ENCODE measurements around the gene SLC6A7. TPM values are rescaled to one million over a fixed set of nuclear protein-coding genes. Genes with fewer than 3 reads are reported as not detected.

The SLC6A7 gene
- total RNA-seq, 1 donor = not detected

DNA sequence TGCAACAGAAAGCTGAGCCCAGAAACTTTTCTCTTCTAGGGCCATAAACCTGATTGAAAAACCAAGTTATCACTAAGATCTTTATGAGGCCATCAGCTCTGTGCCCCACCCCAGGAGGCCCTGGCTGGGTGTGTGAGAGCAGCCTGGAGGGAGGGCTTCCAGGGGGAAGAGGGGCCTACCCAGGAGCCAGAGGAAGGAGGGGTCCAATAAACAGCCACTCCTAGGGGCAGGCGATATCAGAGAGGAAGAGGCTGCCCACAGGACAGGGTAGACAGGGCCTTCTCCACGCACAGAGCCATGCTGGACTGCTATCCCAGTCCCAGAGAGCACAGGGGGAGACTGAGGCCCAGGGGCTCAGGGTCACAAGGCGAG, 27.7 kb upstream of the SLC6A7 start:
- TF ChIP-seq, protein P1, sequence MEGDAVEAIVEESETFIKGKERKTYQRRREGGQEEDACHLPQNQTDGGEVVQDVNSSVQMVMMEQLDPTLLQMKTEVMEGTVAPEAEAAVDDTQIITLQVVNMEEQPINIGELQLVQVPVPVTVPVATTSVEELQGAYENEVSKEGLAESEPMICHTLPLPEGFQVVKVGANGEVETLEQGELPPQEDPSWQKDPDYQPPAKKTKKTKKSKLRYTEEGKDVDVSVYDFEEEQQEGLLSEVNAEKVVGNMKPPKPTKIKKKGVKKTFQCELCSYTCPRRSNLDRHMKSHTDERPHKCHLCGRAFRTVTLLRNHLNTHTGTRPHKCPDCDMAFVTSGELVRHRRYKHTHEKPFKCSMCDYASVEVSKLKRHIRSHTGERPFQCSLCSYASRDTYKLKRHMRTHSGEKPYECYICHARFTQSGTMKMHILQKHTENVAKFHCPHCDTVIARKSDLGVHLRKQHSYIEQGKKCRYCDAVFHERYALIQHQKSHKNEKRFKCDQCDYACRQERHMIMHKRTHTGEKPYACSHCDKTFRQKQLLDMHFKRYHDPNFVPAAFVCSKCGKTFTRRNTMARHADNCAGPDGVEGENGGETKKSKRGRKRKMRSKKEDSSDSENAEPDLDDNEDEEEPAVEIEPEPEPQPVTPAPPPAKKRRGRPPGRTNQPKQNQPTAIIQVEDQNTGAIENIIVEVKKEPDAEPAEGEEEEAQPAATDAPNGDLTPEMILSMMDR (IDR thresholded peaks at IDR 0.05; ENCODE audit: extremely low read depth, low read depth, low read length) = no peak
- Histone ChIP-seq H3K4me3 (ENCODE audit: insufficient read depth, low read length) (no peak overlapping the region), H2AFZ (ENCODE audit: low read length) (no peak overlapping the region), H3K27ac (ENCODE audit: low read depth, low read length) (no peak overlapping the region), H3K79me2 (ENCODE audit: insufficient read depth, low read length) (no peaks in the 10 kb centered on the region), H3K4me1 (ENCODE audit: insufficient read depth, low read length) (peaks cover 49% of the 10 kb centered on the region), H3K27me3 (ENCODE audit: insufficient read depth, low read length) (no peaks in the 10 kb centered on the region), H4K20me1 (ENCODE audit: insufficient read depth, low read length) (no peaks in the 10 kb centered on the region), H3K36me3 (ENCODE audit: insufficient read depth, low read length) (no peaks in the 10 kb centered on the region), H3K4me2 (ENCODE audit: insufficient read depth, low read length) (no peak overlapping the region), H3K9me3 (ENCODE audit: low read depth, low read length) (no peaks in the 10 kb centered on the region)
- no peak for DNase-seq (ENCODE audit: insufficient read length, low spot score, missing footprints)

DNA sequence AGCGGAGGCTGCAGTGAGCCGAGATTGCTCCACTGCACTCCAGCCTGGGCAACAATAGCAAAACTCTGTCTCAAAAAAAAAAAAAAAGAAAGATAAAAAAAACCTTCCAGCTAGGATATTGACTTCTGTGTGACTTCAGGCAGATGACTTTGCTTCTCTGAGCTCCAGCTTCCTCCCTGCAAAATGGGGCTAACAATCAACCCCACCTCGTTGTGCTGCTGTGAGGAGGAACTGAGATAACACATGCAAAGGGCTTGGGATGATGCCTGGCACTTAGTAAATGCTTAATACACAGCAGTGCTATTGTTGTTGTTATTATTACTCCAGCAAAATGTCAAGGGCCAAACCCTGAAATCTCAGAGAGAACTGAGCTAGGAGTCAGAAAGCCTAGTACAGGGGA, 26.8 kb upstream of the SLC6A7 start:
- TF ChIP-seq, protein P1 (IDR thresholded peaks at IDR 0.05; ENCODE audit: extremely low read depth, low read depth, low read length) = no peak
- Histone ChIP-seq H3K4me2 (ENCODE audit: insufficient read depth, low read length) (no peak overlapping the region), H3K36me3 (ENCODE audit: insufficient read depth, low read length) (no peaks in the 10 kb centered on the region), H3K4me3 (ENCODE audit: insufficient read depth, low read length) (no peak overlapping the region), H3K9me3 (ENCODE audit: low read depth, low read length) (no peaks in the 10 kb centered on the region), H3K79me2 (ENCODE audit: insufficient read depth, low read length) (no peaks in the 10 kb centered on the region), H4K20me1 (ENCODE audit: insufficient read depth, low read length) (no peaks in the 10 kb centered on the region), H3K4me1 (ENCODE audit: insufficient read depth, low read length) (peaks cover 40% of the 10 kb centered on the region), H3K27ac (ENCODE audit: low read depth, low read length) (no peak overlapping the region), H2AFZ (ENCODE audit: low read length) (peak overlapping the region; percentile 71), H3K27me3 (ENCODE audit: insufficient read depth, low read length) (no peaks in the 10 kb centered on the region)
- no peak for DNase-seq (ENCODE audit: insufficient read length, low spot score, missing footprints)

DNA sequence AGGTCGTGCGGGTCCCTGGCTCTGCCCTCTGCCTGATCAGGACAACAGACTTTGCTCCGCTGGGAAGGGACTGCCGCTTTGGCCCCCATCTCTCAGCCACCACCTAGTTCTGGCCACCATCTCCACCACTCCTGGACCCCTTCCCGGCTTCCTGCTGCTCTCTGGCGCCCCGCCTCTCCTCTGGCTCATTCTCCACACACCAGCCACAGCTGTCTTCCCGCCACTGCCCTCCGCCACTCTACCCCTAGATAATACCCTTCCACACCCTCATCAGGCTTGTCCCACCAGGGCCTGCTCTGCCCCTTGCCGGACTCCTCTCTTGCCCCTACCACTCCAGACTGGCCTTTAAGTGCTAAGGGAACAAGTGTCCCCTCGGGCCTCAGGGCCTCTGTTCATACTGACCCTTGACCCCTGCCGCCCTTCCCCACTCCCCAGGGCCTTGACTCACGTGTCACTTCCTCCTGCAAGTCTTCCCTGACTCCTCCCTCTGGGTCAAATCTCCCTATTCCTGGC, 26.3 kb upstream of the SLC6A7 start:
- no peak overlapping the region for H3K4me2 ChIP-seq (ENCODE audit: insufficient read depth, low read length)
- no peaks in the 10 kb centered on the region for H3K36me3 ChIP-seq (ENCODE audit: insufficient read depth, low read length)
- H4K20me1 ChIP-seq (ENCODE audit: insufficient read depth, low read length) = no peaks in the 10 kb centered on the region
- H3K79me2 ChIP-seq (ENCODE audit: insufficient read depth, low read length) = no peaks in the 10 kb centered on the region
- H3K4me1 ChIP-seq (ENCODE audit: insufficient read depth, low read length) = peaks cover 34% of the 10 kb centered on the region
- no peaks in the 10 kb centered on the region for H3K27me3 ChIP-seq (ENCODE audit: insufficient read depth, low read length)
- H2AFZ ChIP-seq (ENCODE audit: low read length) = peak overlapping the region; percentile 71
- no peak overlapping the region for H3K4me3 ChIP-seq (ENCODE audit: insufficient read depth, low read length)
- H3K9me3 ChIP-seq (ENCODE audit: low read depth, low read length) = no peaks in the 10 kb centered on the region
- peak; percentile 96 for DNase-seq (ENCODE audit: insufficient read length, low spot score, missing footprints)
- TF ChIP-seq, protein P1 (IDR thresholded peaks at IDR 0.05; ENCODE audit: extremely low read depth, low read depth, low read length) = peak; percentile 31
- no peak overlapping the region for H3K27ac ChIP-seq (ENCODE audit: low read depth, low read length)

DNA sequence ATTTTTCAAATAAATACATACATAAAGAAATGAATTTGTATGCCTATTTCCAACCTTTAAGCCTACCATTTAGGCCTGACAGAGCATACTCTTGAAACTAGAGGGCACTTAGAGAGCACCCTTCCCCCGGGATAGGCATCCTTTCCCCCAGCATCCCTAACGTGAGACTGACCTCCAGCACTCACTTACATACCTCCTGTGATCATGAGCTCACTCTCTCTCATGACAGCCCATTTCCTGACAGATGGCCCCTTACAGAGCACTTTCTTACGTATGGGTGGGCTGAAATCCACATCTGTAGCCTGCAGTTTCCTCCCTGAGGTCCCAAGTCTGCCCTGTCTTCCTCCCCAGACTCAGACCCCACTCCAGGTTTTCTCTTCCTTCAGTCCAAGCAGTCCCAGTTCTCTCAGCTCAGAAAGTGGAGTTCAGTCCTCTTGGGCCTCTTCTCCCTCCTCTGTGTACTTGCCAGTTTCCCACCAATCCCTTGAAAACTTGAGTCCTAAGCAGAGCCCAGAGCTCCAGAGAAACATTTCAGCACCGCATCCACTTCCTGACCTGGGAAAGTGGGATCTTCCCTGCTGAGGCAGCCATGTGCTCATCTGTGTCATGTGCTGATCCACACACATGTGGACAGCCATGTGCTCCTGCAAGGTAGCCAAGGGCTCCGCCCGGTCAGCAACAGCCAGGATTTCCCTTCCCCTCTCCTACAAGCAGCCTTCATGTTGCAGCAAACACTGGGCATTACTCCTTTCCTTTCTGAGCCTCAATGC, 25.5 kb upstream of the SLC6A7 start:
- no peaks in the 10 kb centered on the region for H3K9me3 ChIP-seq (ENCODE audit: low read depth, low read length)
- H4K20me1 ChIP-seq (ENCODE audit: insufficient read depth, low read length) = no peaks in the 10 kb centered on the region
- no peak overlapping the region for H3K4me3 ChIP-seq (ENCODE audit: insufficient read depth, low read length)
- TF ChIP-seq, protein P1 (IDR thresholded peaks at IDR 0.05; ENCODE audit: extremely low read depth, low read depth, low read length) = no peak
- no peak overlapping the region for H3K27ac ChIP-seq (ENCODE audit: low read depth, low read length)
- H3K79me2 ChIP-seq (ENCODE audit: insufficient read depth, low read length) = no peaks in the 10 kb centered on the region
- peaks cover 26% of the 10 kb centered on the region for H3K4me1 ChIP-seq (ENCODE audit: insufficient read depth, low read length)
- no peaks in the 10 kb centered on the region for H3K27me3 ChIP-seq (ENCODE audit: insufficient read depth, low read length)
- no peak for DNase-seq (ENCODE audit: insufficient read length, low spot score, missing footprints)
- no peaks in the 10 kb centered on the region for H3K36me3 ChIP-seq (ENCODE audit: insufficient read depth, low read length)
- peak overlapping the region; percentile 23 for H2AFZ ChIP-seq (ENCODE audit: low read length)
- no peak overlapping the region for H3K4me2 ChIP-seq (ENCODE audit: insufficient read depth, low read length)
